Activated T-cell treated with anti-CD3 and anti-CD28 coated beads for 24 hours (primary cell): Measurements from ENCODE around the gene MLST8.

Source experiments
- DNase-seq: peaks from one replicate; pipeline ENCODE4 v3.0.0-alpha.2; 2020; ENCODE audit warnings: low read depth

Gene MLST8

GRCh38 chr16:2173916-2174315 is 31.3 kb upstream of the MLST8 start:
- DNase-seq: no peak

- DNase-seq: no peak
Observed at GRCh38 chr16:2174396-2175131, 30.7 kb upstream of the MLST8 start.

DNA sequence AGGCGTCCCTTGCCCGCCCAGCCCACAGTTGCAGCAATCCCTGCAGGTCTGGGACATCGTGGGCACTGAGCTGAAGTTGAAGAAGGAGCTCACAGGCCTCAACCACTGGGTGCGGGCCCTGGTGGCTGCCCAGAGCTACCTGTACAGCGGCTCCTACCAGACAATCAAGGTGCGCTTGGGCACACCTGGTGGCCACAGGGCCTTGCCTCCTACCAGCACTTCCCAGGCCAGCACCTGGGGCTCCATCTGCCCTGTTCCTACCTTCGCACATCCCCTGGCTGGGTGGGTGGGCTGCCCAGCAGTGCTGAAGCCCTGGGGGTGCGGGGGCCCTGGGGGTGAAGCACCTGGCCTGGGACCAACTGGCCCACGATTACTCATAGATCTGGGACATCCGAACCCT is 29.8 kb upstream of the MLST8 start:
- DNase-seq: no peak

GRCh38 chr16:2176047-2176446 is 29.2 kb upstream of the MLST8 start:
- no peak for DNase-seq

GRCh38 chr16:2177101-2177500 is 28.2 kb upstream of the MLST8 start:
- DNase-seq: no peak

GRCh38 chr16:2177561-2177960 is 27.7 kb upstream of the MLST8 start:
- no peak for DNase-seq

- no peak for DNase-seq
Observed at GRCh38 chr16:2178321-2179106, 26.7 kb upstream of the MLST8 start.

DNA sequence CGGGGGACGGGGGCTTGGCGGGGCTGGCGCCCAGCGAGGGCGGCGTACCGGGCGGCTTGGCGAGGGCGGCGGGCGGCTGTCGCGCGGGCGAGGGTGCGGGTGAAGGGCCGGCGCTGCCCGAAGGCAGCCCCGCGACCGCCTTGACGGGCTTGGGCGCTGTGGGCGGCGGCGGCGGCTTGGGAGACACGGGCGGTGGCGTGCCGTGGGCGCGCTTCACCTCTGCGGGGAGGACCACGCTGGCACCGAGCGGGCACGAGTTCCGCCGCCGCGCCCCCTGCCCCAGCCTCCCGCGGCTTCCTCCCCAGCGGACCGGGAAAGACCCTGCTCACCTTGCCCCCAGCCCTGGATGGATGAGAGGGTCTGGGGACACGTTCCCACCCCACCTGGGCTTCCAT is 26.1 kb upstream of the MLST8 start:
- no peak for DNase-seq

DNA sequence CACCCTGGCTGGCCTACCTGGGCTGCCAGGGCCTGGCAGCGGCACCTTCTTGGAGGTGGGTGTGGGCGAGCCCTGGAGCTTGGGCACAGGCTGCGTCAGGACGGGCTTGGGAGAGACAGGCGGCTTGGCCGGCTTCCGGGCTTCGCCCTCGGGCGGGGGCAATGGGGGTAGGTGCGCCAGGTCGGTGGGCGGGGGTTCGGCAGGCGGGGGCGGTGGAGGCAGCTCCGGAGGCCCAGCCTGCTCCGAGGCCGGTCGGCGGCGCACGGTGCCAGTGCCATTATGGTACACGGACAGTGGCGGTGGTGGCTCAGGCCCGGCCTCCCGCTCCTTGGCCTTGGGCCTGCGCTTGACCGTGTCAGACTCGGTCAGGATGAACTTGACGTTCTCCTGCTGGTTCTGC is 25.7 kb upstream of the MLST8 start:
- DNase-seq: no peak

GRCh38 chr16:2180461-2180860 is 24.8 kb upstream of the MLST8 start:
- DNase-seq: no peak

GRCh38 chr16:2180962-2181923 is 24.0 kb upstream of the MLST8 start:
- no peak for DNase-seq

- no peak for DNase-seq
Observed at GRCh38 chr16:2181952-2182351, 23.3 kb upstream of the MLST8 start.

GRCh38 chr16:2183671-2184070 is 21.6 kb upstream of the MLST8 start:
- DNase-seq: no peak

- no peak for DNase-seq
Observed at GRCh38 chr16:2184346-2184745, 20.9 kb upstream of the MLST8 start.

DNA sequence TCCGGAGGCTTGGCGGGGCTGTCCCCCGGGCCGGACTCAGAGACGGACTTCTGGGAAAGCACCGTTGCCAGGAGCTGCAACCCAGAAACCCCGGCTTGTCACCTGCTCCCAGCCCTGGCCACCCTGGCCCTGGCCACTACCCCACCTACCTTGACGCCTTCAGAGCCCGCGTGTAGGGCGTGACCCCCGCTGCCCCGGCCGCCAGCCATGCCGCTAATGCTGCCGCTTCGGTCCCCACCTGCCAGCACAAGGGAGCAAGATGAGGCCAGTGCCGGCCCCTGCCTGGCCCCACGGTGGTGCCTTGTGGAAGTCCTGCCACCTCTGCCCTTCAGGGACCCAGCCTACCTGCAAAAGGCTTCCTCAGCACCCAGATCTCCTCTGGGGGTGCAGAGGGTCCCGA is 20.3 kb upstream of the MLST8 start:
- no peak for DNase-seq

DNA sequence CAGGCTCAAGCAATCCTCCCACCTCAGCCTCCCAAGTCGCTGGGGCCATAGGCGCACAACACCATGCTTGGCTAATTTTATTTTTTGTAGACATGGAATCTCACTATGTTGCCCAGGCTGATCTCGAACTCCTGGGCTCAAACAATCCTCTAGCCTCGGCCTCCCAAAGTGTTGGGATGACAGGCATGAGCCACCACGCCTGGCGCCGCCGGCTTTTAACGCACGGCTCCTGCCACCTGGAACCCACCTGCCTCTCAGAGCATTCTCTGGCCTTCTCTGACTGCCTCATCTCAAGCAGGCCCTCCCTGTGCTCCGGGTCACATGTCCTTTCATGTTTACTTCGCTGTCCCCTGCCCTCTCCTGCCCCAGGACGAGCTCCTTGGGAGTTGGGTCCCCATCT is 19.2 kb upstream of the MLST8 start:
- DNase-seq: no peak

DNA sequence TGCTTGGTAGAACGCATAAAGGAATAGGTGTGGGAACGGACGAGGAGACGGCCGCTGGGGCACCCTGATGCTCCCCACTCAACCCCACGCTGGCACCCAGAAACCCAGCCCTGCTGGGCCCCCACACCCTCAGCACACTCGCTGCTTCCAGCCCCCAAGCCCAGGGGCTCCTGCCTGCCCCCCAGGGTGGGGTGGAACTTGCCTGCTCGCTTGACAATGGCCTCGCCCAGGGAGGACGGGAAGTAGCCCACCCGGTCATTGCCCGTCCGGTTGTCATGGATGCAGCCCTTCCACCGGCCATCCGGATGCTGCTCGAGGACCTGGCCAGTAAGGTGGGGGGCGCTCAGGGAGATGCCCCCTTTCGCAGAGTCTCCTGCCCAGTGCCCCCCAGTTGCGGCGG is 18.7 kb upstream of the MLST8 start:
- no peak for DNase-seq

DNA sequence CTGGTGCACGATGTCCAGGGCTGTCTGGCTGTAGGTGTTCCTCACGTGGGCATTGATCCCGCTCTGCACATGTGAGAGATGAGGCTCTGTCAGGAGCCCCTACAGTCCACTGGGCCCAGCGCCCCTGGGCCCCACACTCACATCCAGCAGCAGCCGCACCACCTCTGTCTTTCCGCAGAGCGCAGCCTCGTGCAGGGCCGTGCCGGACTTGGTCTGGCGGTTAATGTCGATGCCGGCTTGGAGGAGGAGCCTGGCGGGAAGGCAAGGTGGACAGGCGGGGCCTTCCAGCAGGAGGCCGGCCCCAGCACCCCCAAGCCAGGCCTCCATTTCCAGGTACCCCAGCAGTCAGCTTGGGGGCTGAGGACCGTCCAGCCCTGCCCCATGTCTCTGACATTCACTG is 18.0 kb upstream of the MLST8 start:
- DNase-seq: no peak

GRCh38 chr16:2188395-2188794 is 16.9 kb upstream of the MLST8 start:
- DNase-seq: no peak

- no peak for DNase-seq
Observed at GRCh38 chr16:2189252-2189893, 15.9 kb upstream of the MLST8 start.

DNA sequence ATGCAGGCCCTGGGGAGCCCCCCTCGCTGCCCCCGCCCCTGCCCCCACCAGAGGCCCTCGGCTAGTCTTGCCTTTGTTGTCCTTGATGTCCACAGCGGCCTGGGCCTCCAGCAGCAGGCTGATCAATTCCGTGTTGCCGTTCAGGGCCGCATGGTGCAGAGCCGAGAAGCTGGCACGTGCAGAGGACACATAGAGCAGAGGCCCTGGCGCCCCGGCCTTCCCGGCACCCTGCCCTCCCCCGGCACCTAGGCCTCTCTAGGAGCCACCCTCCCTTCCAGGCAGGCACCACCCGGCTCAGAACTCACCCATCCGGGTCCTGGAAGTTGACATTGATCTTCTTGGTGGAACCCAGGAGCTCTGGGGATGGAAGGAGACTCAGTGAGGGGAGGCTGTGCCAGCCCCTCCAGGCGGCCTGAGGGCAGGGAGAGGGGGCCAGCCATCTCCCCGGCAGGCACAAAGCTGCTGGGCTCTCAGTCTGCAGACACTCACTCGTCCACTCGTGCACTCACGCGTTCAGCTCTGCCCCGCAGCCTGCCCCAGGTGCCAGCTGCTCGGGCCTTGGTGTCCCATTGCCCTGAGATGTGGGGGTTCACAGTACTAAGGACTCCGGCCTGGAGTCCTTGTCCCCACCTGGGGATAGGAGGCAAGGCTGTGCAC is 15.1 kb upstream of the MLST8 start:
- DNase-seq: no peak
